IMR-90 (cell line): ENCODE data around the gene RPS15A. TPM values are rescaled to one million over a fixed set of nuclear protein-coding genes. Genes with fewer than 3 reads are reported as not detected.

Experiments used
- ATAC-seq: fragments of 200-7000 bp; cut with Tn5 transposase; 2 replicates; pipeline ENCODE4 v1.9.1; 2020; ENCODE audit warnings: low read depth, mild to moderate bottlenecking, moderate library complexity
- BruUV-seq: library from RNA; stranded (reverse); fragments of 400-500 nt; replicated peaks from 2 replicates; lab custom pipeline; 2021; lab: Mats Ljungman, UMichigan
- CTCF ChIA-PET: fragments of 300-600 bp; formaldehyde crosslinking; extraction: SDS; loops from one replicate; lab custom pipeline; 2021; ENCODE audit warnings: antibody characterized with exemption; lab: Yijun Ruan, JAX
- POLR2A ChIA-PET: fragments of 300-600 bp; sonication (Branson Sonifier 250); formaldehyde crosslinking; loops from one replicate; lab custom pipeline; 2022; ENCODE audit warnings: antibody characterized with exemption; ENCODE audit not compliant: unreplicated experiment; lab: Charles Lee
- DNase-seq: peaks from one replicate; pipeline ENCODE4 v3.0.0; 2013
- H2AFZ ChIP-seq: replicated peaks from 2 replicates; pipeline ENCODE3; 2013; ENCODE audit warnings: low read length, mild to moderate bottlenecking; ENCODE audit not compliant: poor library complexity
- H2AK5ac ChIP-seq: 2 replicates; pipeline ENCODE4 v1.6.1; 2013; ENCODE audit warnings: low read depth, low read length, inconsistent platforms
- H2AK9ac ChIP-seq: replicated peaks from 2 replicates; pipeline ENCODE3; 2013; ENCODE audit warnings: mild to moderate bottlenecking, low read depth, low read length, moderate library complexity; ENCODE audit not compliant: poor library complexity
- H2BK120ac ChIP-seq: 2 replicates; pipeline ENCODE4 v1.6.1; 2013; ENCODE audit warnings: low read depth, low read length, inconsistent platforms
- H2BK15ac ChIP-seq: 3 replicates; pipeline ENCODE4 v1.6.1; 2013; ENCODE audit warnings: low read depth, low read length, inconsistent platforms
- H2BK20ac ChIP-seq: 2 replicates; pipeline ENCODE4 v1.6.1; 2013; ENCODE audit warnings: low read depth, mild to moderate bottlenecking, inconsistent platforms, low read length, moderate library complexity
- H2BK5ac ChIP-seq: 2 replicates; pipeline ENCODE4 v1.6.1; 2013; ENCODE audit warnings: mild to moderate bottlenecking, low read depth, low read length, inconsistent platforms; ENCODE audit not compliant: poor library complexity, severe bottlenecking
- H3K14ac ChIP-seq: replicated peaks from 2 replicates; pipeline ENCODE4 v1.6.1; 2013; ENCODE audit warnings: low read depth, low read length, inconsistent platforms
- H3K18ac ChIP-seq: 2 replicates; pipeline ENCODE4 v1.6.1; 2013; ENCODE audit warnings: low read depth, low read length, control low read depth
- H3K23ac ChIP-seq: 2 replicates; pipeline ENCODE4 v1.6.1; 2013; ENCODE audit warnings: low read depth, low read length, inconsistent platforms
- H3K27ac ChIP-seq: 2 replicates; pipeline ENCODE4 v1.5.1; 2013; ENCODE audit warnings: mild to moderate bottlenecking, control low read depth, low read length; ENCODE audit not compliant: insufficient read depth
- H3K27me3 ChIP-seq: 2 replicates; pipeline ENCODE4 v1.6.1; 2013; ENCODE audit warnings: low read length; ENCODE audit not compliant: control insufficient read depth, insufficient read depth
- H3K36me3 ChIP-seq: 2 replicates; pipeline ENCODE4 v1.6.1; 2013; ENCODE audit warnings: low read length, mixed read lengths; ENCODE audit not compliant: control insufficient read depth, insufficient read depth
- H3K4ac ChIP-seq: 2 replicates; pipeline ENCODE4 v1.6.1; 2013; ENCODE audit warnings: low read depth, low read length, inconsistent platforms
- H3K4me1 ChIP-seq: 2 replicates; pipeline ENCODE4 v1.6.1; 2013; ENCODE audit warnings: low read length, mixed read lengths; ENCODE audit not compliant: control insufficient read depth, insufficient read depth
- H3K4me2 ChIP-seq: 2 replicates; pipeline ENCODE4 v1.6.1; 2013; ENCODE audit warnings: low read depth, mild to moderate bottlenecking, control low read depth, low read length, moderate library complexity
- H3K4me3 ChIP-seq: 2 replicates; pipeline ENCODE4 v1.5.1; 2013; ENCODE audit warnings: low read depth, mild to moderate bottlenecking, control low read depth, low read length, moderate library complexity; ENCODE audit not compliant: insufficient read depth
- H3K56ac ChIP-seq: 2 replicates; pipeline ENCODE4 v1.6.1; 2013; ENCODE audit warnings: low read length, inconsistent platforms; ENCODE audit not compliant: insufficient read depth; ENCODE audit errors: extremely low read depth
- H3K79me1 ChIP-seq, 2 experiments: 2 replicates each; pipeline ENCODE4 v1.6.1; 2013; ENCODE audit warnings: low read length in 2 of 2, inconsistent platforms in 1 of 2, low read depth in 1 of 2
- H3K9ac ChIP-seq: 2 replicates; pipeline ENCODE4 v1.6.1; 2013; ENCODE audit warnings: low read depth, low read length, control low read depth
- H3K9me1 ChIP-seq: 2 replicates; pipeline ENCODE4 v1.6.1; 2013; ENCODE audit warnings: low read length, inconsistent platforms; ENCODE audit not compliant: insufficient read depth
- H3K9me3 ChIP-seq: 2 replicates; pipeline ENCODE4 v1.6.1; 2013; ENCODE audit warnings: low read length; ENCODE audit not compliant: control insufficient read depth, insufficient read depth
- H4K20me1 ChIP-seq: 2 replicates; pipeline ENCODE4 v1.6.1; 2013; ENCODE audit warnings: low read length, inconsistent platforms; ENCODE audit not compliant: insufficient read depth
- H4K5ac ChIP-seq: 2 replicates; pipeline ENCODE4 v1.6.1; 2013; ENCODE audit warnings: mild to moderate bottlenecking, low read depth, low read length, control low read depth
- H4K8ac ChIP-seq, 2 experiments: 2 replicates each; pipeline ENCODE4 v1.6.1; 2013; ENCODE audit warnings: low read depth in 2 of 2, low read length in 2 of 2, control low read depth in 1 of 2, inconsistent platforms in 1 of 2
- H4K91ac ChIP-seq: 2 replicates; pipeline ENCODE4 v1.6.1; 2013; ENCODE audit warnings: low read depth, low read length, inconsistent platforms; ENCODE audit not compliant: insufficient read depth
- POLR2A ChIP-seq: IDR thresholded peaks from 2 replicates; pipeline ENCODE4 v1.6.1; 2012; ENCODE audit warnings: mild to moderate bottlenecking, low read depth, low read length
- WGBS, 2 experiments: methylation state at CpG; one replicate each; pipeline versions ENCODE4 v1.1.5 to v1.1.7; 2013; ENCODE audit warnings: missing lambda C conversion rate in 2 of 2; ENCODE audit not compliant: insufficient read length in 1 of 2; ENCODE audit errors: extremely low coverage in 2 of 2; 5-methylcytosine and 5-hydroxymethylcytosine counted together
- dilution Hi-C: fragments of 300-500 bp; cut with HindIII; formaldehyde crosslinking; loops from one replicate; pipeline ENCODE4 v1.14.3; 2018; ENCODE audit warnings: low sequenced_read_pairs; ENCODE audit not compliant: unreplicated experiment
- in situ Hi-C: fragments of 300-500 bp; cut with MboI; formaldehyde crosslinking; loops from 3 replicates; pipeline ENCODE4 v1.14.3; 2019; ENCODE audit warnings: low sequenced_read_pairs, inconsistent platforms, mixed read lengths
- intact Hi-C: fragments of 100-400 bp; cut with micrococcal nuclease; formaldehyde crosslinking; loops from 2 replicates; pipeline ENCODE4 v1.10.0; 2022
- polyA plus RNA-seq, 3 experiments: library from polyadenylated mRNA; depleted of rRNA; stranded (reverse); fragments of >200 nt; gene quantifications; 2 replicates each; pipeline ENCODE4 v1.2.3, GENCODE V29; 2012; ENCODE audit warnings: low replicate concordance in 1 of 3
- total RNA-seq: library from RNA; depleted of rRNA; stranded (reverse); fragments of >200 nt; gene quantifications from 2 replicates; pipeline ENCODE4 v1.2.3, GENCODE V29; 2012
- TF ChIP-seq, protein P1 (sequence below): fragments of 150-350 bp; IDR thresholded peaks from 2 replicates; pipeline ENCODE4 v1.6.1; 2016; ENCODE audit warnings: low read depth, mild to moderate bottlenecking, low read length, moderate library complexity, borderline replicate concordance

RPS15A gene
- total and polyA plus RNA-seq, 2 of the 4 experiments (the other 2 are of a cell fraction) = 4,588 to 4,619 TPM

DNA sequence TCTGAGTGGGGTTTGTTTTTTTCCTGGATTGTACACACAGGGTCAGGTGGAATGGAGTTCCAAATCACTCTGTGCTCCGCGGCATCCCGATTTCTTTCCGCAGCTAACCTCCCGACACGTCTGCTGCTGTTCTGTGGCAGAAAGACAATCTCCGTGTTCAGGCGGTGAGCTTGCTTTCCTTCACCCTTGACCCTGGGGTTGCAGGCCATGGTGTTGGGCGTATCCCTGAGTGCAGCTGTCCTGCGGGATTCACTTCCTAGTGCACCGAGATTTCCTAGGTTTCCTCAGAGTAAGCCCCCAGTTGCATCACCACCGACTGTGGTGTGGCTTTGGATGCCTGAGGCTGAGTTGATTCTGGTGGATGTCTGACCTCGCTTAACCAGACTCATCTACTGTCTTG lies 19.0 kb upstream of the RPS15A start:
- CTCF ChIA-PET = interaction anchor here (2.0 kb wide), 1 partner anchor 8 kb away, joined by 6 read pairs; the partner anchor contains the start of gene ARL6IP1
- peaks cover 26% of the 10 kb centered on the region for H3K36me3 ChIP-seq
- no TSS peak for BruUV-seq

More for the DNA sequence above, 19.0 kb upstream of the RPS15A start:
- DNase-seq (no peak), ATAC-seq (no peak)
- no peak overlapping the region for H3K14ac ChIP-seq
- peaks cover 7 to 13% of the 10 kb centered on the region in 2 experiments; a peak in 3 of 4 replicates for H3K79me1 ChIP-seq
- H3K9ac ChIP-seq = no peak overlapping the region
- H3K27me3 ChIP-seq = no peaks in the 10 kb centered on the region
- no peak overlapping the region for H3K4me3 ChIP-seq
- no peak overlapping the region for H4K5ac ChIP-seq
- no peak overlapping the region for H3K27ac ChIP-seq
- dilution Hi-C loops = no loop called here
- POLR2A ChIA-PET = no interaction called here
- H2BK5ac ChIP-seq = no peak overlapping the region
- H3K23ac ChIP-seq = no peak overlapping the region
- no peak overlapping the region for H2BK120ac ChIP-seq
- H3K9me3 ChIP-seq = no peaks in the 10 kb centered on the region
- H3K4me1 ChIP-seq = no peaks in the 10 kb centered on the region
- no peak overlapping the region for H2AK9ac ChIP-seq
- no peak overlapping the region for H3K4ac ChIP-seq
- H3K56ac ChIP-seq = no peak overlapping the region
- TF ChIP-seq, protein P1, sequence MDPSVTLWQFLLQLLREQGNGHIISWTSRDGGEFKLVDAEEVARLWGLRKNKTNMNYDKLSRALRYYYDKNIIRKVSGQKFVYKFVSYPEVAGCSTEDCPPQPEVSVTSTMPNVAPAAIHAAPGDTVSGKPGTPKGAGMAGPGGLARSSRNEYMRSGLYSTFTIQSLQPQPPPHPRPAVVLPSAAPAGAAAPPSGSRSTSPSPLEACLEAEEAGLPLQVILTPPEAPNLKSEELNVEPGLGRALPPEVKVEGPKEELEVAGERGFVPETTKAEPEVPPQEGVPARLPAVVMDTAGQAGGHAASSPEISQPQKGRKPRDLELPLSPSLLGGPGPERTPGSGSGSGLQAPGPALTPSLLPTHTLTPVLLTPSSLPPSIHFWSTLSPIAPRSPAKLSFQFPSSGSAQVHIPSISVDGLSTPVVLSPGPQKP = no peak
- no peak for TF ChIP-seq POLR2A
- no peak overlapping the region for H3K18ac ChIP-seq
- in situ Hi-C loops = no loop called here
- intact Hi-C loops = loop anchor here (10.0 kb wide), 1 partner anchor 256 kb away; the partner anchor contains the start of gene COQ7
- H3K9me1 ChIP-seq = peaks cover 5% of the 10 kb centered on the region; the same call in 1 of the 2 replicates
- no peak overlapping the region for H4K91ac ChIP-seq
- 99% methylated on average over 8 of the region's 13 CpGs; no CpG with 5 or more reads in 1 of the 2 experiments for WGBS, 2 experiments
- no peak overlapping the region for H3K4me2 ChIP-seq
- no peak overlapping the region for H2BK15ac ChIP-seq
- no peak overlapping the region for H4K8ac ChIP-seq
- H2AFZ ChIP-seq = no peak overlapping the region
- no peak overlapping the region for H2BK20ac ChIP-seq
- no peaks in the 10 kb centered on the region for H4K20me1 ChIP-seq
- H2AK5ac ChIP-seq = no peak overlapping the region
